ENCODE measurements around the gene LRRK1.

LRRK1 gene

GRCh38 chr15:100949691-100950090 lies 30.5 kb downstream of the LRRK1 start:
- DNase-seq = no peak
- intact Hi-C loops (cut with DNase I) = no loop called here

- DNase-seq = no peak
- intact Hi-C loops (cut with DNase I) = no loop called here
These were observed 32.8 kb downstream of the LRRK1 start for GRCh38 chr15:100951965-100952364.

- no peak for DNase-seq
- intact Hi-C loops (cut with DNase I) = no loop called here
These were observed 33.4 kb downstream of the LRRK1 start for GRCh38 chr15:100952566-100952965.

GRCh38 chr15:100958326-100959065 lies 39.3 kb downstream of the LRRK1 start:
- no peak for DNase-seq
- intact Hi-C loops (cut with DNase I) = no loop called here

- no peak for DNase-seq
- intact Hi-C loops (cut with DNase I) = no loop called here
These were observed 40.2 kb downstream of the LRRK1 start for GRCh38 chr15:100959066-100960050.

GRCh38 chr15:100966997-100967396 lies 47.8 kb downstream of the LRRK1 start:
- no peak for DNase-seq
- intact Hi-C loops (cut with DNase I) = no loop called here

GRCh38 chr15:100968050-100968966 lies 49.2 kb downstream of the LRRK1 start:
- intact Hi-C loops (cut with DNase I) = no loop called here
- DNase-seq = no peak

GRCh38 chr15:100972975-100973350 lies 53.8 kb downstream of the LRRK1 start:
- no peak for DNase-seq
- intact Hi-C loops (cut with DNase I) = no loop called here

- peak in 3 of 42 donors; percentile 14 to 27 (median 22) for DNase-seq
- intact Hi-C loops (cut with DNase I) = no loop called here
These were observed 54.4 kb downstream of the LRRK1 start for GRCh38 chr15:100973351-100974111.

GRCh38 chr15:100975043-100975442 lies 55.9 kb downstream of the LRRK1 start:
- intact Hi-C loops (cut with DNase I) = no loop called here
- no peak for DNase-seq

- intact Hi-C loops (cut with DNase I) = no loop called here
- no peak for DNase-seq
These were observed 61.4 kb downstream of the LRRK1 start for GRCh38 chr15:100980410-100981046.

GRCh38 chr15:100981086-100981485 lies 61.9 kb downstream of the LRRK1 start:
- intact Hi-C loops (cut with DNase I) = no loop called here
- no peak for DNase-seq

GRCh38 chr15:100983221-100983620 lies 64.1 kb downstream of the LRRK1 start:
- intact Hi-C loops (cut with DNase I) = no loop called here
- DNase-seq = no peak

GRCh38 chr15:100985401-100985800 lies 66.2 kb downstream of the LRRK1 start:
- no peak for DNase-seq
- intact Hi-C loops (cut with DNase I) = no loop called here

GRCh38 chr15:100986158-100986896 lies 67.2 kb downstream of the LRRK1 start:
- DNase-seq = no peak
- intact Hi-C loops (cut with DNase I) = no loop called here

- intact Hi-C loops (cut with DNase I) = no loop called here
- peak in 12 of 42 donors; percentile 20 to 67 (median 38) for DNase-seq
These were observed 68.0 kb downstream of the LRRK1 start for GRCh38 chr15:100987143-100987542.

- DNase-seq = no peak
- intact Hi-C loops (cut with DNase I) = no loop called here
These were observed 69.1 kb downstream of the LRRK1 start for GRCh38 chr15:100988297-100988696.
